Ovary (tissue), 9 donors: ENCODE results near the gene TSPAN5. TPM values are rescaled to one million over a fixed set of nuclear protein-coding genes. Genes with fewer than 3 reads are reported as not detected.

Experiments used
- DNase-seq, 5 donors: peaks; one replicate each; pipeline ENCODE4 v3.0.0-alpha.2; 2019 to 2020
- H3K27ac ChIP-seq, 2 donors: fragments of 200-600 bp; one replicate each; pipeline versions ENCODE4 v1.5.1 to v1.8.0; 2019 to 2022
- H3K27me3 ChIP-seq: fragments of 200-600 bp; one replicate; pipeline ENCODE4 v1.8.0; 2022
- H3K36me3 ChIP-seq: fragments of 200-600 bp; sonication (generic); one replicate; pipeline ENCODE4 v1.5.1; 2019
- H3K4me1 ChIP-seq: one replicate; pipeline ENCODE4 v1.8.1; 2013; ENCODE audit warnings: mild to moderate bottlenecking, moderate library complexity; ENCODE audit not compliant: insufficient read depth
- H3K4me3 ChIP-seq: fragments of 200-600 bp; sonication (generic); one replicate; pipeline ENCODE4 v1.5.1; 2017
- H3K9me3 ChIP-seq, 2 donors: fragments of 200-600 bp in 1 of 2; sonication (generic) in 1 of 2; one replicate each; pipeline versions ENCODE4 v1.5.1 to v1.8.1; 2013 to 2019; ENCODE audit warnings: mild to moderate bottlenecking in 1 of 2, moderate library complexity in 1 of 2
- CTCF ChIP-seq, 3 donors: fragments of 450-650 bp in 2 of 3; fragments of 200-600 bp in 1 of 3; IDR thresholded peaks; one replicate each; pipeline versions ENCODE4 v1.5.1 to v1.8.0; 2016 to 2022; ENCODE audit warnings: antibody characterized with exemption in 3 of 3, mild to moderate bottlenecking in 1 of 3
- EP300 ChIP-seq: sonication (generic); formaldehyde crosslinking; IDR thresholded peaks from one replicate; pipeline ENCODE4 v1.6.1; 2017; ENCODE audit warnings: antibody characterized with exemption
- POLR2A ChIP-seq: fragments of 450-650 bp; IDR thresholded peaks from one replicate; pipeline ENCODE4 v1.6.1; 2017; ENCODE audit warnings: antibody characterized with exemption, mild to moderate bottlenecking, moderate library complexity
- WGBS, 3 donors: extraction: QIAGEN DNeasy Blood & Tissue Kit in 1 of 3; methylation state at CpG; one replicate each; pipeline versions ENCODE4 v1.1.5 to v1.1.7; 2013 to 2017; 5-methylcytosine and 5-hydroxymethylcytosine counted together
- intact Hi-C, 4 donors: fragments of 100-400 bp; cut with DNase I; formaldehyde crosslinking; loops; one replicate each; pipeline versions ENCODE4 v1.11.0 to v1.15.1; 2022 to 2023
- polyA plus RNA-seq, 2 donors: library from polyadenylated mRNA; stranded (reverse); fragments of 200-250 nt in 1 of 2; fragments of 350-450 nt in 1 of 2; fragmentation: Illumina TruSeq in 1 of 2; extraction: RNeasy Lipid Tissue Mini Kit (QIAGEN cat#74804) in 1 of 2; gene quantifications; one replicate each; pipeline ENCODE4 v1.2.3, GENCODE V29; 2013 to 2014
- total RNA-seq, 7 donors: library from RNA; depleted of rRNA in 2 of 7; stranded (reverse); fragments of >200 nt in 2 of 7; fragmentation: NEBNext Ultra II Directional in 3 of 7; extraction: Animal tissue kit (Norgen Biotek cat#: 25700) in 3 of 7; gene quantifications; one replicate each; pipeline versions ENCODE4 v1.1.0 to v1.2.4, GENCODE V29; 2016 to 2023
- donor health status: DM: no; HTN: no; CAD: no; lungs with moderate emphysema.
- donor health status: DM: no; HTN: no; CAD: no.
- donor health status: Bipolar disorder and iron deficiency.
- donor health status: DM: yes; HTN: yes; CAD: no.
- donor health status: DM: no; HTN: no; CAD: no.
- donor health status: DM: yes; HTN: yes; CAD: no.

Gene TSPAN5
- total and polyA plus RNA-seq, 9 donors, result 34.0 to 69.5 (median 48.2) TPM

DNA sequence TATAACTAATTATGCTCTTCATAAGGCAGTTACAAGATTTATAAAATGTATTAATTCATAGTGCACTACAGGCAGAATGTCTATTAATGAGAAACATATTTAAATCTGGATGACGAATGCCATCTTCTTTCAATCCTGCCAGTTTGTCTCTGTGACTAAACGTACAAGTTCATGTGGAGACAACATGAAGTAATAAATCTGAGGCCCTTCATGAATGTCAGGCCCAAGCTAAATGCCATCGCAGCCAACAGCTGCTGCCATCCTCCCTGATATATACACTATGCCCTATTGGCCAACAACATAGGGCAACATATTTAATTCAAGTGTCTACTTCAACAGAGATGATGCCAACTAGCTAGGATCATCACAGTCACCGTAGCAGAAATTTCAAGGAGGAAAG is 43.7 kb downstream of the TSPAN5 start:
- TF ChIP-seq CTCF (IDR thresholded peaks at IDR 0.05) (no peak), EP300 (no peak), POLR2A (no peak)
- Histone ChIP-seq H3K27me3 (no peaks in the 10 kb centered on the region), H3K36me3 (no peaks in the 10 kb centered on the region), H3K9me3 (no peaks in the 10 kb centered on the region), H3K4me1 (peaks cover 37% of the 10 kb centered on the region), H3K4me3 (no peak overlapping the region), H3K27ac (no peak overlapping the region)
- DNase-seq, result no peak
- WGBS, 3 donors, result 76 to 90% (median 76%) methylated on average over 4 of the region's 4 CpGs
- intact Hi-C loops, result loop anchor here in 1 of 4 donors (5.0 kb wide), 1 partner anchor 97 kb away; no protein-coding TSS in a partner anchor

DNA sequence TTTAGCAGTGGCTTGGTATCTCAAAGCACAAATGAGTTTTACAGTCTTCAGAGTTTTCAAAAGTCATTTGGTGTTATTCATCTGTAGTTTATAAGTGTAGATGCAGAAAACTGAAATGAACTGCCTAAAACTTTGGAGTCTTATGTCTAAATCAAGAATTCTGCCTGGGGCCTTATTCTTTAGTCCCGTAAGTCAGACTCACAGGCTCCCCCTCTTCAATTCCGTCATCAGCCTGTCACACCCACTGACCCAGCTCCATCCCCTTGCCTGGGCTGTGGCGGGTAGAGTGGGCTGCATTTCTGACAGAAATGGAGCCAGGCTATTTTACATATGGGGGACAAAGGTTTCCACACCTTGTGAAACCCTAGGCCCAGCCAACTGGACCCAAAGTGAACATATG is 44.3 kb downstream of the TSPAN5 start:
- peak overlapping the region; percentile 11 to 42 for H3K27ac ChIP-seq

GRCh38 chr4:98613453-98614075 is 44.8 kb downstream of the TSPAN5 start:
- H3K27ac ChIP-seq, result peak overlapping the region in 1 of 2 donors; percentile 42

More for the DNA sequence above, 44.3 kb downstream of the TSPAN5 start:
- 86 to 90% (median 86%) methylated on average over 3 of the region's 3 CpGs for WGBS, 3 donors
- DNase-seq, result no peak
- Histone ChIP-seq H3K4me1 (peaks cover 40% of the 10 kb centered on the region), H3K9me3 (no peaks in the 10 kb centered on the region), H3K27me3 (no peaks in the 10 kb centered on the region), H3K4me3 (no peak overlapping the region), H3K36me3 (no peaks in the 10 kb centered on the region)
- no peak for TF ChIP-seq EP300
- no peak for TF ChIP-seq CTCF (IDR thresholded peaks at IDR 0.05)
- intact Hi-C loops, result no loop called here

More at GRCh38 chr4:98613453-98614075, 44.8 kb downstream of the TSPAN5 start:
- H3K27me3 ChIP-seq, result no peaks in the 10 kb centered on the region
- no peak for TF ChIP-seq CTCF (IDR thresholded peaks at IDR 0.05)
- no peak for TF ChIP-seq POLR2A
- TF ChIP-seq EP300, result no peak
- DNase-seq, result no peak
- no peaks in the 10 kb centered on the region for H3K9me3 ChIP-seq
- WGBS, 3 donors, result 34 to 41% (median 35%) methylated on average over 4 of the region's 4 CpGs
- peaks cover 38% of the 10 kb centered on the region for H3K4me1 ChIP-seq
- H3K36me3 ChIP-seq, result no peaks in the 10 kb centered on the region
- H3K4me3 ChIP-seq, result no peak overlapping the region
- intact Hi-C loops, result loop anchor here in 1 of 4 donors (2.0 kb wide), 1 partner anchor 41 kb away; no protein-coding TSS in a partner anchor
